GM20000 (cell line): Measurements from ENCODE around the gene LCE1A.

Experiments used
- DNase-seq: peaks from one replicate; pipeline ENCODE4 v3.0.0; 2012; ENCODE audit warnings: low spot score
- TF ChIP-seq, protein P1 (sequence below): IDR thresholded peaks from 2 replicates; pipeline ENCODE4 v1.5.1; 2012; ENCODE audit warnings: mild to moderate bottlenecking, control low read depth; ENCODE audit errors: extremely low read depth, missing control alignments

The LCE1A gene

DNA sequence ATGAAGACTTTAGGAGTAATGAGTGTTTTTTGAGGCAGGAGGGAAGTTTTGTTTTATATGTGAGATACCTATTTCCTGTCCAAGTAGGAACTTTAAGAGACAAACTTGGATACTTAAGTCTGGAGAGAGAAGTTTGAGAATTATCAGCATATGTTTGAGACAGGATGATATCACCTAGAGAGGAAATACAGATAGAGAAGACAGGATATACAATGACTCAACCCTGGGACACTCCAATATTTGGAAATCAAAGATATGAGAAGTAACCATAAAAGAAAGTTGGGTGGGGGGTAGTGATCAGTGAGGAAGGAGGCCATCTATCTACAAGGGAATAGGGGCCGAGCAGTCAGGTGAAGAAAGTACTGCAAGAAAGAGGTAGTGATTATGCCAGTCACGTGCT is 39.0 kb downstream of the LCE1A start:
- no peak for DNase-seq
- TF ChIP-seq, protein P1, sequence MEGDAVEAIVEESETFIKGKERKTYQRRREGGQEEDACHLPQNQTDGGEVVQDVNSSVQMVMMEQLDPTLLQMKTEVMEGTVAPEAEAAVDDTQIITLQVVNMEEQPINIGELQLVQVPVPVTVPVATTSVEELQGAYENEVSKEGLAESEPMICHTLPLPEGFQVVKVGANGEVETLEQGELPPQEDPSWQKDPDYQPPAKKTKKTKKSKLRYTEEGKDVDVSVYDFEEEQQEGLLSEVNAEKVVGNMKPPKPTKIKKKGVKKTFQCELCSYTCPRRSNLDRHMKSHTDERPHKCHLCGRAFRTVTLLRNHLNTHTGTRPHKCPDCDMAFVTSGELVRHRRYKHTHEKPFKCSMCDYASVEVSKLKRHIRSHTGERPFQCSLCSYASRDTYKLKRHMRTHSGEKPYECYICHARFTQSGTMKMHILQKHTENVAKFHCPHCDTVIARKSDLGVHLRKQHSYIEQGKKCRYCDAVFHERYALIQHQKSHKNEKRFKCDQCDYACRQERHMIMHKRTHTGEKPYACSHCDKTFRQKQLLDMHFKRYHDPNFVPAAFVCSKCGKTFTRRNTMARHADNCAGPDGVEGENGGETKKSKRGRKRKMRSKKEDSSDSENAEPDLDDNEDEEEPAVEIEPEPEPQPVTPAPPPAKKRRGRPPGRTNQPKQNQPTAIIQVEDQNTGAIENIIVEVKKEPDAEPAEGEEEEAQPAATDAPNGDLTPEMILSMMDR, result no peak

DNA sequence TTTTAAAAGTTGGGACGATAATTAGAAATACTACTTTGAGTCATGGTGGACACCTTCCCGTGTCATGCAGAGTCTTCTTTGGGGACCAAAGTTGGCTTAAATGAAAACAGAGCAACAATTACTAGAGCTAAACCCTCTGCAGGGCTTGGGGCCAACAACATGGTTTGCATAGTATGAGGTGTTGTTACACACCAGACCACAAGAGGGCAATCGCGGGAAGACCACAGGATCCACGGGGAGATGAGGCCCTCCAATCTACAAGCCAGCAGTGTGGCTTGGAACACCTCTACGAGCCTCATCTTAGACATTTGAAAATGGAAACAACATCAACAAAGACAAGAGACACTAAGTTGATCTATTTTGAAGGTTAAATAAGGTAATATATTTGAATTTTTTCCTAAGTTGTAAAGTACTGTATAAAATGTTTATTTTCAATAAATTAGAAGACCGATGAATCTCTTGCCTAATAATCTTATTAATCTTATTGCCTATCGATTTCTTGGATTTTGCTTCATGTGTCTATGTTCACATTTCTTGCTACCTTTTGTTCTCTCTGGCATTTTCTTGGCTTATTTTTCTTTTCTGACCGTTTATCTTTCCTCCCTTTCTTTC is 42.6 kb downstream of the LCE1A start:
- DNase-seq, result peak; percentile 78

DNA sequence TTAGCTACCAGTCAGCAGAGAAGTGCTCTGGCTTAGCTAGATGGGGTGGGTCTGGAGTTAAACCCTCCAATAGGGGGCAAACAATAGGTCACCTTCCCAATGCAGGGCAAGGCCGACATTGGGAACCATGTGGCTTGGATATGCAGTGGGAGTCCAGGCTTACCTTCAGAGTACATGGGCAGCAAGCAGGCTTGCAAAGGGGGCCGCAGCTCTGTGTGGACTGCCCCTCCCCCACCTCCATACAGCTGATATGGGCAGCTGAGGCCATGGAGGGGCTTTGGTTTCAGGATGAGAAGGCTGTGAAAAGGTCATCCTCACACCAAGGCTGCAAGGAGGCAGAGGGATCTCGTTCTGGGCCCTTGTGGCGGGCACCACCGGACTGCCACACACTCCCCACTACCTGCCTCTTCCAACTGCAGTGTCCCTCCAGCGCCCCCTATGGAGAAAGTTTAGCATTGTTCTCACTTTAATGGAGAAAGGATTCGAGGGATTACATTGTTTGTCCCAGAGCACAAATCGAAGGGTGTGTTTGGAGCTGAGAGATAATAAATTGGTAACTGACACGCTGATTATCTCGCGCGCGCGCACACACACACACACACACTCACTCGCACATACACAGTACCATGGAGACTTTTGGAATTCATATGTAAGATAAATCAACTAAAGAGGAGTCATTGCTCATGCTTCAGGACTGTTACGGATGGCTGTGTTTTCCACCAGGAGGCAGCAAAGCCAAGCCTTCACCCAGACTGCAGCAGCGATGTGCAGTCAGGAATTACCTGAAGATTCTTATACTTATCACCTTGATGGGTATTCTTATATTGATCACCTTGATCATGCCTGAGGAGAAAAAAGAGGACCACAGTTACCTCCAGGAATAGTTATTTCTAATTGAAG is 43.8 kb downstream of the LCE1A start:
- DNase-seq, result no peak

More for the DNA sequence above, 42.6 kb downstream of the LCE1A start:
- TF ChIP-seq, protein P1, result peak; percentile 68

DNA sequence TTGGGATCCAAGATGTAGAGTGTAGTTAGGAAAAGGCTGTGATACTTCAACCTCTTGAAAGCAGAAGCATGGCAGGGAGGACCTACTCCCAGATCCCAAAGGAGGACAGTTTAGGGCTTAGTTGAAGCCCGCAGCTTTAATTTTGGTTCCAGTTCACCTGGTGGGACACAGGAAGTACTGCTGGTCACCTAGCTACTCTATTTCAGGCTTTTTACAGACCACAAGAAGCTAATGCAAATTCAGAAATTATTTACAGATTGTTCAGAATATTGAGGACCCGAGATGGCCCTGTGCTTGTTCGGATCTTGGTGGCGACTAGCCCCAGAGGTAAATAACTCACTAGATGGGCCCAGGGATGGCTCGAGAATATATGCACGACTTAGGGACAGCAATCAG is 44.5 kb downstream of the LCE1A start:
- TF ChIP-seq, protein P1, result no peak
- no peak for DNase-seq

More for the DNA sequence above, 43.8 kb downstream of the LCE1A start:
- TF ChIP-seq, protein P1, result peak; percentile 29

DNA sequence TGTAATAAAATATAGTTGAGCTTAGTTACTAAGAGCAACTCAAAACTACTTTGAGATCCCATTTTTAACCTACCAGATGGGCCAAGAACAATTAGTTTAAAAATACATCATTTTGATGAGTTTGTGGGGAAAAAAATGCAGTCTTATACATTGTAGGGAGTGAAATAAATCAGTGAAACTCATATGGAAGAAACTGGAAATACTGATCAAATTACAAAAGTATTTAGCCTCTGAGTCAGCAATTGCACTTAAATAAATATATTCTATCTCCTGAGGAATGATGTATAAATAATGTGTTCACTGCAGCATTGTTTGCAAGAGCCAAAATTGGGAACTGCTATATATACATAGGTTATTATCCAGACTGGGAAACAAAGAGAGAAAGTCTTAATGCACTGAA is 46.2 kb downstream of the LCE1A start:
- DNase-seq, result no peak
- TF ChIP-seq, protein P1, result no peak

DNA sequence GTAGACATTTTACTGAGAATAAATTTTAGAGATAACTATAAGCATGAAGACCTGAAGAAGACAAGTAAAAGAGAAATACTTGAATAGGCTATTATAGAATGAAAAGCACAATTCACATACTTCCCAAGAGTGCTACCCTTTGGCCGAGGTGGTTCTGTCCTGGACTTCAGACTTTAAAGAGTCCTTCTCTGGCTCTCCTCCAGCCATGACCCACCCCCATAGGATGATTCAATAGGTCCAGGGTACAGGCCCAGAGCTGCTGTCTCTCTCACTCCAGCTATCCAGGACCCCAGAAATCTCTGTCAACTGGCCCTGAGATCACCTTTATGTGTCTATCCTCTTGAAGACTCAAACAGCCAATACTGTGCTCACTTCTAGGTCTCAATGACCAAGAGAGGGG is 49.6 kb downstream of the LCE1A start:
- TF ChIP-seq, protein P1, result no peak
- no peak for DNase-seq
